ENCODE results near the gene SHOC2. TPM values are rescaled to one million over a fixed set of nuclear protein-coding genes. Genes with fewer than 3 reads are reported as not detected.
"Not testable (repeated sequence)": the region's sequence is repeated elsewhere in the genome, so short reads cannot be mapped to it uniquely, and the experiment has no call there.

SHOC2 gene
- total and polyA plus RNA-seq, 9 donors, result 23.6 to 32.0 (median 28.3) TPM

DNA sequence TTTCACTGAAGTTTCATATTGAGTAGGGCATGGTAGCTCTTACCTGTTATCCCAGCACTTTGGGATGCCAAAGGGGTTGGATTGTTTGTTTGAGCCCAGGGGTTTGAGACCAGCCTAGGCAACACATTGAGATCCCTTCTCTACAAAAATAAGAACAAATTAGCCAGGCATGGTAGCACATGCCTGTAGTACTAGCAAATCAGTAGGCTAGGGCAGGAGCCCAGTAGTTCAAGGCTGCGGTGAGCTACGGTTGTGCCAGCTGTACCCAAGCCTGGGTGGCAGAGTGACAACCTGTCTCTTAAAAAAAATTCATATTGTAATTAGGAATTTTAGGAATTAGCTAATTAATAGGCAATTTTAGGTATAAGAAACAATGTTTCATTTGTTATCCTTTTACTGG lies 18.4 kb upstream of the SHOC2 start:
- Histone ChIP-seq H3K9me3 (replicated peaks; ENCODE audit: control insufficient read depth, low read depth, low read length) (no peaks in the 10 kb centered on the region), H3K27me3 (ENCODE audit: control insufficient read depth, insufficient read depth, low read length) (no peaks in the 10 kb centered on the region), H3K4me3 (ENCODE audit: low read length) (no peak overlapping the region), H3K27ac (ENCODE audit: low read length) (no peak overlapping the region), H3K4me1 (ENCODE audit: control insufficient read depth, insufficient read depth, low read length) (no peaks in the 10 kb centered on the region), H3K36me3 (ENCODE audit: control insufficient read depth, insufficient read depth, low read length) (peaks cover 24% of the 10 kb centered on the region)
- DNase-seq, result no peak
- WGBS (ENCODE audit: insufficient coverage), result no CpG with 5 or more reads among the region's 2 CpGs

DNA sequence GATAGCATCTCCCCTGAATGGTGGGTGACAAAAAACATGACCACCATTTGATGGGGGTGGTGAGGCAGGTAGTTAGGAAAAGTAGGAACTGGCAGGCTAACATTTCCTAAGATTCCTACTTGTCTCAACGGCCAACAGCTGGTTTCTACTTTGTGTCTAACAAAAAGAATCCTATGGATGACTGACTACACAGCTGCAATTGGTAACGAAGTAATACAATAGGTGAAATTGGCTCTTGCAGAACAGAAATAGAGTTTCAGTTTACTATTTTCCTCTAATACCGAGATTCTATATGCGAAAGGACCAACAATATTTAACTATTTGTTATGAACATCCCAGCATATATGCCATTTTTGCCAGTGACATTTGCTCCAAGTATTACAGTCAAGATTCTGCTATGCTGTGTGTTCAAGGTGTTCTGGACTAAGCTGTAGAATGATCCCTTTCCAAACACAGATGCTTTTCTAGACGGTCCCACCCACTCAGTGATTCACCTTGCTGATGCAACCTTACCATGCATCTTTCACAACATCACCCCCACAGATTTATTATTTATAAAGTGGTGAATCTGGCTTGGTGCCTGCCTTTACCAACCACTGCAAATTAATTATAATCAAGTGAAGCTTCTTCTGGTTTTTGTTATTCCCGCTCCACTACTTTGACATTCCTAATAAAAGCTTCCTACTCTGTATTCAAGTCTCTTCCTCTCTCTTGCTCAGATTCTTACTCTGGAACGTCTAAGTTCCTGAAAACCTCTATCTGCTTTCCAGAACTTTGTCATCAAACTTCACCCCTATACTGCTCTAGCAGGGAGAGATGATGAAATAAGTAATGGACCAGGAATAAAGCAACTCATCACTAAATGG lies 17.2 kb upstream of the SHOC2 start:
- DNase-seq, result no peak
- no peaks in the 10 kb centered on the region for H3K27me3 ChIP-seq (ENCODE audit: control insufficient read depth, insufficient read depth, low read length)
- H3K4me3 ChIP-seq (ENCODE audit: low read length), result no peak overlapping the region
- WGBS (ENCODE audit: insufficient coverage), result 100% methylated on average over 1 of the region's 7 CpGs
- H3K9me3 ChIP-seq (replicated peaks; ENCODE audit: control insufficient read depth, low read depth, low read length), result no peaks in the 10 kb centered on the region
- no peak overlapping the region for H3K27ac ChIP-seq (ENCODE audit: low read length)
- H3K4me1 ChIP-seq (ENCODE audit: control insufficient read depth, insufficient read depth, low read length), result no peaks in the 10 kb centered on the region
- peaks cover 18% of the 10 kb centered on the region for H3K36me3 ChIP-seq (ENCODE audit: control insufficient read depth, insufficient read depth, low read length)

DNA sequence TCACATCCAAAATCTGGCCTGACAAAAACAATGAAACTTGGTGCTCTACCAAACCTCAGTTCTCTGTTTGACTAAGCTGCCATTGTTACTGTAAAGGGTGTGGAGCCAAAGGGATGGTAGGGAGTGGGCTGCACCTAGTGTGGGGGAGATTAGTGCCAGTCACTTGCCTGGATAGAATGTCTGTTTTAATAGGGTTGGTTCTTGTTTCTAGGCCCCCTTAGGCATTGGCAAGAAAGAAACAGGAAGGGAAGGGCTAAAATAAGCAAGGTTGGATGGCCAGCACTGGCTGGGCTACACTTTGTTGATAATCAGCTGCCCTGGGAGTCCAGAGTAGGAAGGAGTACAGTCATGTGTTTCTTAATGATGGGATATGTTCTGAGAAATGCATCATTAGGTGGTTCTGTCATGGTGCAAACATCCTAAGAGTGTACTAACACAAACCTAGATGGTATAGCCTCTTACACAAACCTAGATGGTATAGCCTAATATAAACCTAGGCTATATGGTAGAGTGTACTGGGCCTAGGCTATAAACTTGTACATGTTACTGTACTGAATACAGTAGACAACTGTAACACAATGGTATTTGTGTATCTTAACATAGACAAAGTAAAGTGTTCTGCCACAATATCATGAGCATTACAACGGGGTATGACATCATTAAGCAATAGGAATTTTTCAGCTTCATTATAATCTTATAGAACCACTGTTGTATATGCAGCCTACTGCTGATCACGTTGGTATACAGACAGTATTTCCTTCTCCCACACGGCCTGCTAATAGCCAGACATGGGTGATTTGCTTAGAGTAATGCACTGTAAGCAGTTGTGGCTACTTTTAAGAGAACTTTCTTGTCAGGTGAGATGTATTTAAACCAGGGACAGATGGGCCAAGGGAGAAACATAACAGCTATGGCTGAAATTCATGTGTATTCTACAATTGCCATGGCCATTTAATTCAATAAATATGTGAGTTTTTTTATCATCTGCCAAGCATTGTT lies 15.8 kb upstream of the SHOC2 start:
- H3K4me1 ChIP-seq (ENCODE audit: control insufficient read depth, insufficient read depth, low read length), result no peaks in the 10 kb centered on the region
- no peaks in the 10 kb centered on the region for H3K9me3 ChIP-seq (replicated peaks; ENCODE audit: control insufficient read depth, low read depth, low read length)
- no peak overlapping the region for H3K4me3 ChIP-seq (ENCODE audit: low read length)
- no peaks in the 10 kb centered on the region for H3K27me3 ChIP-seq (ENCODE audit: control insufficient read depth, insufficient read depth, low read length)
- no CpG with 5 or more reads among the region's 3 CpGs for WGBS (ENCODE audit: insufficient coverage)
- DNase-seq, result no peak
- H3K36me3 ChIP-seq (ENCODE audit: control insufficient read depth, insufficient read depth, low read length), result peaks cover 15% of the 10 kb centered on the region
- no peak overlapping the region for H3K27ac ChIP-seq (ENCODE audit: low read length)

DNA sequence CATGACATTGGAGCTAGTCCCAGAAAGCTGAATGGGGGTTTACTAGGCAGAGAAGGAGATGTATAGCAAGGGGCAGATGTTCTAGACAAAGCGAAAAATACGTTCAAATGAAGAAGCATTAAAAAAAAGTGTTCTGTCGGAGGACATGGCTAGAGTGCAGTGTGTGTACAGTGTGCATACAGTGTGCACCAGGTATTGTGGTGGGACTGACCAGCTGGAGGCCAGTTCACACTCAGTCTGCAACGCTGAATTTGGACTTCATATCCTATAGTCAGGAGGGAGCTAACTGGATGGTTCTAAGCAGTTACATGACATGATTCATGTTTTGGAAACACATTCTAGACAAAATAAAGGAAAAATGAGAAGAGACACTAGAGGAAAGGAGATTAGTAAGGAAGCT lies 9.3 kb upstream of the SHOC2 start:
- no peak overlapping the region for H3K4me3 ChIP-seq (ENCODE audit: low read length)
- 72% methylated on average over 3 of the region's 4 CpGs for WGBS (ENCODE audit: insufficient coverage)

DNA sequence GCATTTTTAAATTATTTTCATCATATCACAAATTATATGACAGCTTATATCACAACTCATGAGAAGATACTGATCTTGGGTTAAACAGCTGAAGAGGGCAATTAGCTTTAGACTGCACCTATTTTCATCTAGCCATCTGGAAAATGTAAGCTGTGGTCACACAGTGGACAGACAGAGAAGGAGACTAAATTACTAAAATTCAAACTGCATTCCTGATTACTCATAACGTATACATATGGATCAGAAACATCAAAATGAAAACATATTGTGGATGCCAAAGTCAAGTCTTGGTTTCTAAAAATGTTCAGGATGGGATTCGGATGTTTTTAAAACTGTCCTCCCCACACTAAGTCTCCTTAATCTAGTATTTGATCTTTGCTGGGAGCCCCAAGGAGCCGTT lies 7.0 kb upstream of the SHOC2 start:
- WGBS (ENCODE audit: insufficient coverage), result 86% methylated on average over 1 of the region's 3 CpGs
- no peak for DNase-seq

More for the DNA sequence above, 9.3 kb upstream of the SHOC2 start:
- DNase-seq, result no peak
- H3K9me3 ChIP-seq (replicated peaks; ENCODE audit: control insufficient read depth, low read depth, low read length), result no peaks in the 10 kb centered on the region
- H3K27ac ChIP-seq (ENCODE audit: low read length), result no peak overlapping the region
- H3K36me3 ChIP-seq (ENCODE audit: control insufficient read depth, insufficient read depth, low read length), result peaks cover 3% of the 10 kb centered on the region
- no peaks in the 10 kb centered on the region for H3K27me3 ChIP-seq (ENCODE audit: control insufficient read depth, insufficient read depth, low read length)
- H3K4me1 ChIP-seq (ENCODE audit: control insufficient read depth, insufficient read depth, low read length), result no peaks in the 10 kb centered on the region

DNA sequence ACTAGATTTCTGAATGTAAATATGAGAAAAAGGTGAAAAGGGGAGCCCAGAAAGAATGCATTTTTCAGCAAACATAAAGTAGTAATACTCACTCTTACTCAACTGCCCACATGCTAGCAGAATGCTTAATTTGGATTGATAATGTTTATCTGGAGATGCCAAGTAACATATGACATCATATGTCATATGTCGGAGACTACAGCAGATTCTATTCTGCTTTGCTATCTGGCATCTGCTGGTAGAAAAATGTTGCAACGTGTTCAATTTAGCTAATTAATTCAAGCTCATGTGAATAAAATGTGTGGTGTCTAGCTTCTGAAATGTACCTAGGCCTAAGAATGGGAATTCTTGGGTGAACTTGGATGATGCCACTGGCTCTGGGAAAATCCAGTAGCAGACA lies 5.0 kb upstream of the SHOC2 start:
- Histone ChIP-seq H3K4me1 (ENCODE audit: control insufficient read depth, insufficient read depth, low read length) (no peaks in the 10 kb centered on the region), H3K9me3 (replicated peaks; ENCODE audit: control insufficient read depth, low read depth, low read length) (no peaks in the 10 kb centered on the region), H3K27me3 (ENCODE audit: control insufficient read depth, insufficient read depth, low read length) (no peaks in the 10 kb centered on the region), H3K27ac (ENCODE audit: low read length) (no peak overlapping the region), H3K36me3 (ENCODE audit: control insufficient read depth, insufficient read depth, low read length) (no peaks in the 10 kb centered on the region), H3K4me3 (ENCODE audit: low read length) (no peak overlapping the region)
- WGBS (ENCODE audit: insufficient coverage), result 82% methylated on average over 2 of the region's 2 CpGs
- DNase-seq, result no peak

More for the DNA sequence above, 7.0 kb upstream of the SHOC2 start:
- Histone ChIP-seq H3K4me3 (ENCODE audit: low read length) (no peak overlapping the region), H3K27me3 (ENCODE audit: control insufficient read depth, insufficient read depth, low read length) (no peaks in the 10 kb centered on the region), H3K9me3 (replicated peaks; ENCODE audit: control insufficient read depth, low read depth, low read length) (no peaks in the 10 kb centered on the region), H3K27ac (ENCODE audit: low read length) (no peak overlapping the region), H3K4me1 (ENCODE audit: control insufficient read depth, insufficient read depth, low read length) (no peaks in the 10 kb centered on the region), H3K36me3 (ENCODE audit: control insufficient read depth, insufficient read depth, low read length) (no peaks in the 10 kb centered on the region)

- 96% methylated on average over 5 of the region's 6 CpGs for WGBS (ENCODE audit: insufficient coverage)
- H3K27me3 ChIP-seq (ENCODE audit: control insufficient read depth, insufficient read depth, low read length), result no peaks in the 10 kb centered on the region
- H3K27ac ChIP-seq (ENCODE audit: low read length), result no peak overlapping the region
- H3K4me3 ChIP-seq (ENCODE audit: low read length), result no peak overlapping the region
- H3K4me1 ChIP-seq (ENCODE audit: control insufficient read depth, insufficient read depth, low read length), result no peaks in the 10 kb centered on the region
- H3K36me3 ChIP-seq (ENCODE audit: control insufficient read depth, insufficient read depth, low read length), result no peaks in the 10 kb centered on the region
- DNase-seq, result no peak
- H3K9me3 ChIP-seq (replicated peaks; ENCODE audit: control insufficient read depth, low read depth, low read length), result no peaks in the 10 kb centered on the region
Observed at GRCh38 chr10:110915035-110915434, 4.4 kb upstream of the SHOC2 start.

- not testable (repeated sequence) for DNase-seq; H3K36me3 ChIP-seq (ENCODE audit: control insufficient read depth, insufficient read depth, low read length); H3K27ac ChIP-seq (ENCODE audit: low read length); H3K4me3 ChIP-seq (ENCODE audit: low read length); H3K9me3 ChIP-seq (replicated peaks; ENCODE audit: control insufficient read depth, low read depth, low read length); H3K27me3 ChIP-seq (ENCODE audit: control insufficient read depth, insufficient read depth, low read length); H3K4me1 ChIP-seq (ENCODE audit: control insufficient read depth, insufficient read depth, low read length)
- WGBS (ENCODE audit: insufficient coverage), result 100% methylated on average over 2 of the region's 4 CpGs
Observed at GRCh38 chr10:110915600-110915999, 3.8 kb upstream of the SHOC2 start.

DNA sequence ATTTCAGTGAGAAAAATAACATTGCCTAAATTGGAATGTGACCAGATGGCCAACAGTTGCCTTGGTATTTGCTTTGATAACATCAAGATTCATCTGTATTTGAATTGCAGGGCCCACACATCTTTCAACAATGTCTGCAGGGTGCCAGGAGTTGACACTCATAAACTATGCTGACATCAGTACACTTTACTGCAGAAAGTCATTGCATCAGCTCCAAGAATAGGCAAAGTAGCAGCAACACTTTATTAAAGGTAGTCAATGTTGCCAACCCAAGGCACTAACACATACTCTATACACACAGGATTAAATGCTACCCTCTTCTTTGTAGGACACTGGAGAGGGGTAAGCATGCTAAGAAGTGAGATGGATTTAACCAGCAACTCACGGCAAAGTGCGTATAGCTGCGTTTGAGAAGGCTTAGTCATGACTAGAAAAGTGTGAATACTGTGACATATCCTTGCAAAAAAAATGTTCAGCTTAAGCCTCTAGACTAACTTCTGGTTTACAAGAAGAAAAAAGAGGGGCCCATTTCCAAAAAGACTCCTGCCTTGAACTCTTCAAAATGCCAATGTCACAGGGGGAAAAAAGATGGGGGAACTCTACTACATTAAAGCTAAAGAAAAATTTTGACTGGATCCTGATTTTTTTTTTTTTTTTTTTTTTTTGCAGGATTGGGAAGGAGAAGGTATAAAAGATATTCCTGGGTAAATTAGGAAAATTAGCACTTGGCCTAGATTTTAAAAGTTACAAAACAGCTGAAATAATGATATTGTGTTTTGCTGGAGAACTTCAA lies 2.7 kb upstream of the SHOC2 start:
- no peaks in the 10 kb centered on the region for H3K36me3 ChIP-seq (ENCODE audit: control insufficient read depth, insufficient read depth, low read length)
- no peak overlapping the region for H3K4me3 ChIP-seq (ENCODE audit: low read length)
- WGBS (ENCODE audit: insufficient coverage), result no CpG with 5 or more reads among the region's 3 CpGs
- H3K27me3 ChIP-seq (ENCODE audit: control insufficient read depth, insufficient read depth, low read length), result no peaks in the 10 kb centered on the region
- no peak overlapping the region for H3K27ac ChIP-seq (ENCODE audit: low read length)
- no peaks in the 10 kb centered on the region for H3K9me3 ChIP-seq (replicated peaks; ENCODE audit: control insufficient read depth, low read depth, low read length)
- no peaks in the 10 kb centered on the region for H3K4me1 ChIP-seq (ENCODE audit: control insufficient read depth, insufficient read depth, low read length)
- no peak for DNase-seq

Data from muscle of leg (tissue), 11 donors.